OCI-LY7 (cell line): Measurements from ENCODE around the gene DEPDC1. TPM values are rescaled to one million over a fixed set of nuclear protein-coding genes. Genes with fewer than 3 reads are reported as not detected.

Source experiments
- BruUV-seq: library from RNA; stranded (reverse); fragments of 400-500 nt; replicated peaks from 2 replicates; lab custom pipeline; 2021; lab: Mats Ljungman, UMichigan
- CTCF ChIA-PET: fragments of 300-600 bp; sonication (Branson Sonifier 250); formaldehyde crosslinking; loops from one replicate; lab custom pipeline; 2022; ENCODE audit warnings: antibody characterized with exemption; ENCODE audit not compliant: unreplicated experiment; lab: Charles Lee
- POLR2A ChIA-PET: fragments of 300-600 bp; sonication (Branson Sonifier 250); formaldehyde crosslinking; loops from one replicate; lab custom pipeline; 2022; ENCODE audit warnings: antibody characterized with exemption; lab: Charles Lee
- DNase-seq: peaks from one replicate; pipeline ENCODE4 v3.0.0-alpha.2; 2015; ENCODE audit warnings: low spot score
- H2AFZ ChIP-seq: fragments of 200-600 bp; sonication (generic), shearing (Covaris generic); 2 replicates; pipeline ENCODE4 v1.6.1; 2014; ENCODE audit warnings: mild to moderate bottlenecking, antibody characterized with exemption, low read length, moderate library complexity
- H3K27ac ChIP-seq: fragments of 200-600 bp; sonication (generic); 2 replicates; pipeline ENCODE4 v1.5.1; 2014; ENCODE audit warnings: mixed run types, low read depth, mild to moderate bottlenecking, moderate library complexity, low read length, inconsistent platforms; ENCODE audit not compliant: poor library complexity, severe bottlenecking
- H3K36me3 ChIP-seq: fragments of 200-600 bp; sonication (generic); 2 replicates; pipeline ENCODE4 v1.6.1; 2014; ENCODE audit warnings: mild to moderate bottlenecking, antibody characterized with exemption, low read length, moderate library complexity, mixed read lengths; ENCODE audit not compliant: insufficient read depth
- H3K4me1 ChIP-seq: fragments of 200-600 bp; sonication (generic); 2 replicates; pipeline ENCODE4 v1.5.1; 2014; ENCODE audit warnings: mild to moderate bottlenecking, low read length; ENCODE audit not compliant: insufficient read depth, poor library complexity, severe bottlenecking
- H3K4me2 ChIP-seq: fragments of 200-600 bp; sonication (generic); 2 replicates; pipeline ENCODE4 v1.6.1; 2014; ENCODE audit warnings: mild to moderate bottlenecking, low read length
- H3K4me3 ChIP-seq: fragments of 200-600 bp; sonication (generic); 2 replicates; pipeline ENCODE4 v1.5.1; 2014; ENCODE audit warnings: mild to moderate bottlenecking, low read depth, low read length; ENCODE audit not compliant: poor library complexity, severe bottlenecking
- H3K79me2 ChIP-seq: fragments of 200-600 bp; sonication (generic); 2 replicates; pipeline ENCODE4 v1.6.1; 2016; ENCODE audit warnings: low read depth, mild to moderate bottlenecking, low read length, moderate library complexity, mixed read lengths; ENCODE audit not compliant: insufficient read depth
- H3K9me2 ChIP-seq: fragments of 200-600 bp; sonication (generic); 2 replicates; pipeline ENCODE4 v1.6.1; 2016; ENCODE audit warnings: mild to moderate bottlenecking, low read length, mixed read lengths; ENCODE audit not compliant: insufficient read depth
- H3K9me3 ChIP-seq: fragments of 200-600 bp; sonication (generic); 2 replicates; pipeline ENCODE4 v1.6.1; 2014; ENCODE audit warnings: mild to moderate bottlenecking, mixed run types, low read length, mixed read lengths
- H4K20me1 ChIP-seq: fragments of 200-600 bp; sonication (generic); 2 replicates; pipeline ENCODE4 v1.6.1; 2014; ENCODE audit warnings: mild to moderate bottlenecking, antibody characterized with exemption, low read length, moderate library complexity, mixed read lengths; ENCODE audit not compliant: insufficient read depth
- CTCF ChIP-seq: fragments of 200-600 bp; sonication (generic); conservative IDR thresholded peaks from 2 replicates; pipeline ENCODE4 v1.5.1; 2014; ENCODE audit warnings: mild to moderate bottlenecking, antibody characterized with exemption, low read length, moderate library complexity, mixed read lengths
- EZH2phosphoT487 ChIP-seq: fragments of 200-600 bp; sonication (generic); IDR thresholded peaks from 2 replicates; pipeline ENCODE4 v1.6.1; 2018; ENCODE audit warnings: low read depth, borderline replicate concordance, mild to moderate bottlenecking, mixed run types, antibody characterized with exemption, low read length, moderate library complexity, mixed read lengths
- intact Hi-C: fragments of 100-400 bp; cut with micrococcal nuclease; formaldehyde crosslinking; loops from one replicate; pipeline ENCODE4 v1.10.0; 2022; ENCODE audit not compliant: unreplicated experiment
- total RNA-seq, 2 experiments: library from RNA; depleted of rRNA in 1 of 2; stranded (reverse); fragments of >200 nt in 1 of 2; shearing (Covaris generic) in 1 of 2; gene quantifications; 2 replicates each; pipeline ENCODE4 v1.2.3, GENCODE V29; 2014 to 2022

Gene DEPDC1
- total RNA-seq, 2 experiments from 2014 or later: 20.6 to 45.7 TPM

GRCh38 chr1:68459796-68460195, 37.1 kb downstream of the DEPDC1 start:
- no peak overlapping the region for H3K4me2 ChIP-seq
- ChIA-PET POLR2A (no interaction called here), CTCF (no interaction called here)
- H3K9me3 ChIP-seq: no peaks in the 10 kb centered on the region
- no peaks in the 10 kb centered on the region for H3K9me2 ChIP-seq
- H3K4me1 ChIP-seq: no peaks in the 10 kb centered on the region
- no peaks in the 10 kb centered on the region for H3K79me2 ChIP-seq
- H3K4me3 ChIP-seq: no peak overlapping the region
- no peaks in the 10 kb centered on the region for H3K36me3 ChIP-seq
- no peaks in the 10 kb centered on the region for H4K20me1 ChIP-seq
- TF ChIP-seq EZH2phosphoT487 (no peak), CTCF (no peak)
- intact Hi-C loops: loop anchor here (10.0 kb wide), 1 partner anchor 1275 kb away; no protein-coding TSS in a partner anchor
- no peak overlapping the region for H2AFZ ChIP-seq
- no peak overlapping the region for H3K27ac ChIP-seq
- no peak for DNase-seq
- no TSS peak for BruUV-seq

GRCh38 chr1:68459091-68459490, 37.8 kb downstream of the DEPDC1 start:
- POLR2A ChIA-PET: interaction anchor here (0.6 kb wide), 1 partner anchor 171 kb away, joined by 3 read pairs; no protein-coding TSS in a partner anchor
- no peaks in the 10 kb centered on the region for H3K9me2 ChIP-seq

More at GRCh38 chr1:68459091-68459490, 37.8 kb downstream of the DEPDC1 start:
- intact Hi-C loops: no loop called here
- no peaks in the 10 kb centered on the region for H3K79me2 ChIP-seq
- H3K4me2 ChIP-seq: no peak overlapping the region
- no peak overlapping the region for H3K27ac ChIP-seq
- no peaks in the 10 kb centered on the region for H4K20me1 ChIP-seq
- no peaks in the 10 kb centered on the region for H3K36me3 ChIP-seq
- no peak overlapping the region for H3K4me3 ChIP-seq
- no peaks in the 10 kb centered on the region for H3K9me3 ChIP-seq
- no peak for DNase-seq
- H3K4me1 ChIP-seq: no peaks in the 10 kb centered on the region
- BruUV-seq: no TSS peak
- no peak for TF ChIP-seq CTCF
- no peak for TF ChIP-seq EZH2phosphoT487
- CTCF ChIA-PET: no interaction called here
- no peak overlapping the region for H2AFZ ChIP-seq
